HG02973 (cell line): Measurements from ENCODE around the gene CBX4.

Experiments
- ATAC-seq: cut with Tn5 transposase; IDR thresholded peaks from one replicate; pipeline ENCODE4 v1.9.1; 2021; ENCODE audit warnings: moderate library complexity; ENCODE audit not compliant: unreplicated experiment

Gene CBX4

DNA sequence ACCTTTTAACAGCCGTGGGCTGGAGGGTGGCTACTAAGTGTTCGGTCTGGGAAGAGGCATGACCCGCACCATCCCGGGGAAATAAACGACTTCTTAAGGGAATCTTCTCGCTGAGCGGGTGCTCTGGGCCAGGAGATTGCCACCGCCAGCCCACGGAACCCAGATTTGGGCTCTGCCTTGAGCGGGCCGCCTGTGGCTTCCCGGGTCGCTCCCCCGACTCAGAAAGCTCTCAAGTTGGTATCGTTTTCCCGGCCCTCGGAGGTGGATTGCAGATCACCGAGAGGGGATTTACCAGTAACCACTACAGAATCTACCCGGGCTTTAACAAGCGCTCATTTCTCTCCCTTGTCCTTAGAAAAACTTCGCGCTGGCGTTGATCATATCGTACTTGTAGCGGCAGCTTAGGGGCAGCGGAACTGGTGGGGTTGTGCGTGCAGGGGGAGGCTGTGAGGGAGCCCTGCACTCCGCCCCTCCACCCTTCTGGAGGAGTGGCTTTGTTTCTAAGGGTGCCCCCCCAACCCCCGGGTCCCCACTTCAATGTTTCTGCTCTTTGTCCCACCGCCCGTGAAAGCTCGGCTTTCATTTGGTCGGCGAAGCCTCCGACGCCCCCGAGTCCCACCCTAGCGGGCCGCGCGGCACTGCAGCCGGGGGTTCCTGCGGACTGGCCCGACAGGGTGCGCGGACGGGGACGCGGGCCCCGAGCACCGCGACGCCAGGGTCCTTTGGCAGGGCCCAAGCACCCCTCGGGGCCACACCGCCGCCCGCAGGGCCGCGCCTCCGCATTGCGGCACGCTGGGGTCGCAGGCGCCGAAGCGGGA lies 3.6 kb upstream of the CBX4 start:
- no peak for ATAC-seq

DNA sequence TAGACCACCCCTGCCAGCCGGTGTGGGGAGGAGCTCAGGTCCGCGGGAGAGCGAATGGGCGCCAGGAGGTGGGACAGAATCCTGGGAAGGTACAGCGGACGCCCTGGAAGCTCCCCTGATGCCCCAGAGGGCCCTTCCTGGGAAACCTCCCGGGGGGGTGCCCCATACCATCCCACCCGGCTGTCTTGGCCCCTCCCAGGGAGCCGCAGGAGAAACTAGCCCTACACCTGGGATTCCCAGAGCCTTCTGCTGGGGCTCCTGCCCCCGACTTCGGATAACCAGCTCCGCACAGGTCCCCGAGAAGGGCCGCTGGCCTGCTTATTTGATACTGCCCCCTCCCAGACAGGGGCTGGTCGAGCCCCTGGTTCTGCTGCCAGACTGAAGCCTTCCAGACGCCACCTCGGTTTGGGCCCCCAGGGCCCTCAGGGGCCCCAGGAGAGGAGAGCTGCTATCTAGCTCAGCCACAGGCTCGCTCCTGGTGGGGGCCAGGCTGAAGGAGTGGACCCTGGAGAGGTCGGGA lies 3.0 kb upstream of the CBX4 start:
- ATAC-seq: no peak

DNA sequence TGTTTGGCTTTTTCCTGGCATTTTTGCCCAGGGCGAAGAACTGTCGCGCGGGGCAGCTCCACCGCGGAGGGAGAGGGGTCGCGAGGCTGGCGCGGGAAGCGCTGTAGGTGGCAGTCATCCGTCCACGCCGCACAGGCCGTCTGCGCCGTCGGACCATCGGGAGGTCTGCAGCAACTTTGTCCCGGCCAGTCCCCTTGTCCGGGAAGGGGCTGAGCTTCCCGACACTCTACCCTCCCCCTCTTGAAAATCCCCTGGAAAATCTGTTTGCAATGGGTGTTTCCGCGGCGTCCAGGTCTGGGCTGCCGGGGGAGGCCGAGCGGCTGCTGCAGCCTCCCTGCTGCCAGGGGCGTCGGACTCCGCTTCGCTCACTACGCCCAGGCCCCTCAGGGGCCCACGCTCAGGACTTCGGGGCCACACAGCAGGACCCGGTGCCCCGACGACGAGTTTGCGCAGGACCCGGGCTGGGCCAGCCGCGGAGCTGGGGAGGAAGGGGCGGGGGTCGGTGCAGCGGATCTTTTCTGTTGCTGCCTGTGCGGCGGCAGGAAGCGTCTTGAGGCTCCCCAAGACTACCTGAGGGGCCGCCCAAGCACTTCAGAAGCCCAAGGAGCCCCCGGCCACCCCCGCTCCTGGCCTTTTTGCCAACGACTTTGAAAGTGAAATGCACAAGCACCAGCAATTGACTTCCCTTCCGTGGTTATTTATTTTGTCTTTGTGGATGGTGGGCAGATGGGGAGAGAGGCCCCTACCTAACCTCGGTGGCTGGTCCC lies 2.3 kb upstream of the CBX4 start:
- ATAC-seq: no peak

DNA sequence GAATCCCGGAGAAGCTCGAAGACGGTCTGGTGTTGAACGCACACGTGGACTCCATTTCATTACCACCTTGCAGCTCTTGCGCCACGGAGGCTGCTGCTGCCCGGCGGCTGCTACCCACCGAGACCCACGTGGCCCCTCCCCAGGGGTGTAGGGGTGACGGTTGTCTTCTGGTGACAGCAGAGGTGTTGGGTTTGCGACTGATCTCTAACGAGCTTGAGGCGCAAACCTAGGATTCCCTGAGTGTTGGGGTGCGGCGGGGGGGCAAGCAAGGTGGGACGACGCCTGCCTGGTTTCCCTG lies 1.7 kb upstream of the CBX4 start:
- ATAC-seq: no peak

DNA sequence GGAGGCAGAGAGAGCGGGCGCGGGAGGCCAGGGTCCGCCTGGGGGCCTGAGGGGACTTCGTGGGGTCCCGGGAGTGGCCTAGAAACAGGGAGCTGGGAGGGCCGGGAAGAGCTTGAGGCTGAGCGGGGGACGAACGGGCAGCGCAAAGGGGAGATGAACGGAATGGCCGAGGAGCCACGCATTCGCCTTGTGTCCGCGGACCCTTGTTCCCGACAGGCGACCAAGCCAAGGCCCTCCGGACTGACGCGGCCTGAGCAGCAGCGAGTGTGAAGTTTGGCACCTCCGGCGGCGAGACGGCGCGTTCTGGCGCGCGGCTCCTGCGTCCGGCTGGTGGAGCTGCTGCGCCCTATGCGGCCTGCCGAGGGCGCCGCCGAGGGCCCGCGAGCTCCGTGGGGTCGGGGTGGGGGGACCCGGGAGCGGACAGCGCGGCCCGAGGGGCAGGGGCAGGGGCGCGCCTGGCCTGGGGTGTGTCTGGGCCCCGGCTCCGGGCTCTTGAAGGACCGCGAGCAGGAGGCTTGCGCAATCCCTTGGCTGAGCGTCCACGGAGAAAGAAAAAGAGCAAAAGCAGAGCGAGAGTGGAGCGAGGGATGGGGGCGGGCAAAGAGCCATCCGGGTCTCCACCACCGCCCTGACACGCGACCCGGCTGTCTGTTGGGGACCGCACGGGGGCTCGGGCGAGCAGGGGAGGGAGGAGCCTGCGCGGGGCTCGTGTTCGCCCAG lies 1.2 kb upstream of the CBX4 start:
- no peak for ATAC-seq

DNA sequence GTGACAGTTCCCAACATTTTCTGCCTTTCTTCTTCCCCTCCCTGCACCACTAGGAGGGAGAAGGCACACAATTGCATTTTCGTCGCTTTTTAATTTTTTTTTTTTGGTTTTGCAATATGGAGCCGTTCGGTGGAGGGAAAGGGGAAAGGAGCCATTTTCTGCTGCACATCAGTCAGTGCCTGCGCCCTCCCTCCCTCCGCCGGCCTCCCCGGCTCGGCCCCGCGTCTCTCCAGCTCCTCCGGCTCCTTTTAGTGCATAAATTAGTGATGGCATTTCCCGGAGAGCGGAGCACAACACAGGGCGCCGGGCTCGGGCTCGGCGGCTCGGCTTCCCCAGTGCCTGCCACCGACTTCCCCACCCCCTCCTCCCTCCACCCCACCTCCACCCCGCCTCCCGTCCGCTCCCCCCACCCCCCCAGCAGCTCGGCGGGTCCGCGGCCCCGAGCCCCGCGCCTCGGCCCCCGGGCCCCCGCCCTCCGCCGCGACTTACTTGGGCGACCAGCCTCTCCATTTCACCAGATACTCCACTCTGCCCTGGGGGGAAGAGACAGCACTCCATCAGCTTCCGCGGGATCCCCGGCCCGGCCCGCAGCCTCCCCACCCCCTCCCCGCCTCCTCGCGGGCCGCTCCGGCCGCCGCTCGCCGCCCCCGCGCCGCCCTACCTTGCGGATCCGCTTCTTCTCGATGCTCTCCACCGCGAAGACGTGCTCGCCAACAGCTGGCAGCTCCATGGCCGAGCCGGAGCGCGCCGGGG lies 542 bp downstream of the CBX4 start:
- ATAC-seq: peak; percentile 13

DNA sequence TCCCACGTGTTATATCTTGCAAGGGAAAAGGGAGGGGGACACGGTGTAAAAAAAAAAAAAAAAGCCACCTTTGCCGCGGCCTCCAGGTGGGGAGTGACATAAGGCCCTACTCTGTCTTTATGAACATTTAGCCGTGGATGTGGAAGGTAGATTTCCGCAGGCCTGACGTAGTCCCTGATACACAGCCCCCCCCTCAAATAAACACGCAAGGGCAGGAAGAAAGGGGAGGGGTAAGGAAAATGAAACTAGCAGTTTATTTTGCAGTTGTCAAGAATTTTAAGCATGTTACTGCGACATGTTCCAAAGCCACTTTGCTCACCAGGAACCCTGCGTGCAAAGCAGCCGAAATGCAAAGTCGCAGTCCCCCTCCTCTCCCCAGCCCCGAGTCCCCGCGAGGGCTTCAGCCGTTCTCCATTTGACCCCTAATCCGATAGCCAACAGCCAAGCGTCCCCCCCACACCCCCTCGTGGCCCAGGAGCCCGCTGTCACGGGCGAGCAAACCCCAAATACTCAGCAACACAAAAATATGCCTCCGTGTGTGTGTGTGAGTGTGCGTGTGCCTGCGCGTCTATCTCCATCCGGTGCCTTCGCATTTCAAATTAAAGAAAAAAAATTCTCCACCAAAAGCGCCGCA lies 1.2 kb downstream of the CBX4 start:
- ATAC-seq: no peak

DNA sequence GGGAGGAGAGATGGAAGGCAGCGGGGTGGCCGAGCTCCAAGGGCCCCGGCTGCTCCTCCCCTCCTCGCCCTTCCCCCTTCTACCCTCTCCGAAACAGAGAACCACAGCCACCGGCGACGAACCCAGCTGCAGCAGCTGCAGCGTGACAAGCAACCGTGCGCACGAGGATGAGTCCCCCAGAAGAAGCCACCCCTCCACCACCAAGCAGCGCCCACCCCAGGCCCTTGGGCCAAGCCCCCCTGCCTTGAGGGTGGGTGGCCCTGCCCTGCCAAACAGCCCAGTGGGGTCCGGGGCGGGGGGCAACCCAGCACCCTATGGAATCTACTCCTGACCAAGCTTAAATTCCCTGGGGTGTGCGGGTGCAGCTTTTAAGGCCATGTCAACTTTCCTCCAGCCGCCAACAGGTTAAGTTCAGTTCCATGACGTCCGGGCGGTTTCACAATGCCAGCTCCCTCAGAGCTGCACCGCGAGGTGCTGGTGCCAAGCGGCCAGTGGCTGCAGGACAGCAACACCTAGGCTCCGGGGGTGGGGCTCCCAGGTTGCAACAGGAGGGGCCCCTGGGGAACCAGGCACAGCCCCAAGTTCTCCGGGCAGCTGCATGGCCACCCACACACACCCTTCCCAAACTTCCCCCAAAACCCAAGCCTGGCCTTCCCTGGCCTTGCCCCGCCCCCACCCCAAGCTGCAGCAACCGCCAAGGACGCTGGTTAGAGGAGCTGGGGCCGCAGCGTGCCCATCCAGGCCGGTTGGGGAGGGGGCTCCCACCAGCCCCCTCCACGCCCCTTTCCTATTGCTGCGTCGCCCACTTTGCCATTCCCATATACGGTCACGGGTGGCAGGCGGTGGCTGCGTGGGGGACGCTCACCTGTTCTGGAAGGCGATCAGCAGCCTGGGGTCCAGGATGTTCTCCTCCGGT lies 2.0 kb downstream of the CBX4 start:
- ATAC-seq: no peak

DNA sequence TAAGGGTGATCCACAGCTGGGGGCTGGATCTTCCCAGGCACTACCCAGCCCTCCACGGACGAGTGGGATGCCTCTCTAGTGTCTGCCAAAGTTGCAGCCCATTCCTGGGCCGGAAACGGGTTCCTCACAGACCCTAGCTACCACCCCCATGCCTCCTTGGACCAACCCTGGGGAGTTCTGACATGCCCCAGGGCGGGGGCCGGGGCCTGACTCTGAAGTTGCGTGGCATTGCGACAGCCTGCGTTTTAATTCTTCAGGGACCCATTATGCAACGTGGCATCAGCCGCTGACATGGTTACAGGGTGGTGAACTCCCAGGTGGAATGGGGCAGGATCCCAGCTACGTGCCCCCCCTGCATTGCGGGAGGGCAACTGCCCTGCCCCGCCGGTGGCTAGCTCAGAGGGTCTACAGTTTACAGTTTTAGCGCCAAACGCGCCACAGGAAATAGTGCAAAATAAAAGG lies 2.7 kb downstream of the CBX4 start:
- ATAC-seq: no peak

DNA sequence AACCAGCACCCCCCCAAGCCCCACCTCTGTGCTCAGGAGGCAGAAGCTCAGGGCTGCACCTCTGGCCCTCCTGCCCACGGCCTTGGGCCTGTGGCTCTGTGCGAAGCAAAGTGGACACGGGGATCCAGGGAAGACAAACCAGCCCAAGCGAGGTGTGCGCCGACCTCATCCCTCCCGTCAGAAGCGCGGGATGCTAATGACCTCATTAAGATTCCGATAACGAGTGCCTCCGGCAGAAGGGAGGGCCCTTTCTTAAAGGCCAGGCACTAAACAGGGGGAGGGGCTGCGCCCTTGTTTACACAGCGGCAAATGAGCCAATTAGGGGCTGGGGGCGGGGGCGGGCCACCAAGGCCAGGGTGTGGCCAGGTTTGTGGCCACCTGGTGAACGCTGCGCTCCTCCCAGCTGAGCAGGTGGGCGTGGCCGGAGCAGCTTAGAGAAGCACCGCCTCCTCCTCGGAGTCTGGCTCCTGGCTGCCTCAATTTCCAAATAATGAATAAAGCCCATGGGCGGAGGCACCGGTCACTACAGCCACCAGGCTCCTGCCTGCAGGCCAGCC lies 3.2 kb downstream of the CBX4 start:
- ATAC-seq: no peak

DNA sequence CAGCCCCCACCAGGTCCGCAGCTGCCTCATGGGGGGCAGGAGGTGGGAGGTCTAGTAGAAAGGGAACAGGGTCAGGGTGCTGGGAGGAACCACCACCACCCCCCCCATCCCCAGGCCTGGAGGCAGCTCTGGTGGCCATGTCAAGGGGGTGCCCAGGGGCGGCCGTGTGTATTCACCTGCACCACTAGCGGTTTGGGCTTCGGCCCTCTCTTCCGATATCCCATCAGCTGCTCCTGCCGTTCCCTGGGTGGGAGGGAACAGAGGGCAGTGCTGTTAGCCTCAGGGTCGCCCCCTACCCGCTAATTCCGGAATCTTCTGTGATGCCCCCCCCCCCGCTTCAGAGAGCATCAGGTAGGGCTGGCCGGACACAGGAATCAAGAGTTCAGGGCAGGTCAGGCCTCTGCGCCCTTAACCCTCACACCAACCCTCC lies 3.8 kb downstream of the CBX4 start:
- no peak for ATAC-seq

DNA sequence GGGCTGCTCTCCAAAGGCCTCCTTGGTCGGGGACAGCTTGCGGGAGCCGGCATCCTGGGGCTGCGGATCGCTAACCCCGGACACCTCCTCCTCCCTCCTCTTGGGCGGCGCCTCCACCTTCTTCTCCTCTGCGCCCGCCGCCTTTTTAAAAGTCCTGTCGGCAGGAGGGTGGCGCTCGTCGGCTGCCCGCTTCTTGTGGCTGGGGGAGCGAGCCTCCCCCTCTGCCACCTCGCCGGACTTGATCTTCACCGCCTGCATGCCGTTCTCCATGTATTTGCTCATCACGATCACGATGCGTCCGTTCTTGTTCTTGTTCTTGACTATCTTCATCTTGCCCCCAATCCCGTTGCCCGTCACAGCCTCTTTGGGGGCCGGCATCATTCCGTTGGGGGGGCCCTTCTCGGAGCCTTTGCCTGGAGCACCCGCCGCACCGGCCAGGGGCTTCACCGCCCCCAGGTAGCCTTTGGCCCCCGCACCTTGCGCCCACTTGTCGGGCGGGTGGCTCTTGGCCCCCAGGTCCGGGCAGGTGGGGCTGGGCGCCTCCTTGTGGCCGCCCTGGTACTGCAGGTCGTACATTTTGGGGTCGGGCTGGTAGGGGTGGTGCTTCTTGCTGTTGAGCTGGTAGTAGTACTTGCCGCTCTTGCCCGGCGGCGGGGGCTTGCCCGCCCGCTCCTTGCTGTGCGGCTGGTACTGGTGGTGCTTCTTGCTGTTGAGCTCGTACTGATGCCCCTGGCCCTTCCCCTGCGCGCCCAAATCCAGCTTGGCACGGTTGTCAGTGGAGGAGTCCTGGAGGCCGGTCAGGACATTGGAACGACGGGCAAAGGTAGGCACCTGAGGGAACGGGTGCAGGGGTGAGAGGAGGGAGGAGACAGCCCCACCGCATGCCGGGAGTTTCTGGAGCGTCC lies 4.4 kb downstream of the CBX4 start:
- ATAC-seq: no peak

DNA sequence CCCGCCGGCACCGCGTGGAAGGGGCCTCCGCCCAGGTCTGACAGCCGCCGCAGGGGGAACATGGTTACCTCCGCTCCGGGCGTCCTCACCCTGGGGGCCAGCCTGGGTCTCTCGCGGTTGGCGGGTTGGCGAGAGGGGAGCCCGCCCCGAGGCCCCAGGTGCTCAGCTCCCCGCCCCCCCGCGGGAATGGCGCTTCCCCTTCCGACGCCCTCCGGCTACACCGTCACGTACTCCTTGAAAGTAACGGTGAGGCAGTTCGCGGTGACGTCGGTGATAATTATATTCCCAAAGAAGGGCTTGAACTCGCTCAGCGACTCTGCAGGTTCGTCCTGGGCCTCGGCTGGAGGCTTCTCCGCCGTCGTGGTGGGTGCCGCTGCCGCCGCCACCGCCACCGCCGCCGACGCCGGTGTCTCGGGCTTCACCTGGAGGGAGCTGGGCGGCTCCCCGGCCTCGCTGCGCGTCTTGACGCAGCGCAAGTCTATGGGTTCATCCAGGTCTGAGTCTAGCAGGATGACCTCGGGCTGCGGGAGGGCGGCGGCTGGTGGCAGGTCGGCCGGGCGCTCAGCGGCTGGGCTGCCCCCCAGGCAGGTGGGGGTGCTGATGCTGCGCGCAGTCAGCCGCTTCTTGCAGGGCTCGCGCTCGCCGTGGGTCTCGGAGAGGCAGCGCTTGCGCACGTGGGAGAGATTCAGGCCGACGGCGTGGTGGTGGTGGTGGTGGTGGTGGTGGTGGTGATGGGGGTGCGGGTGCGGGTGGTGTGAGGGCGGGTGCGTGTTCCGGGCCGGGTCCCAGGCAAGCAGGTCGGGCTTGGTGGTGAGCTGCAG lies 5.3 kb downstream of the CBX4 start:
- ATAC-seq: no peak

DNA sequence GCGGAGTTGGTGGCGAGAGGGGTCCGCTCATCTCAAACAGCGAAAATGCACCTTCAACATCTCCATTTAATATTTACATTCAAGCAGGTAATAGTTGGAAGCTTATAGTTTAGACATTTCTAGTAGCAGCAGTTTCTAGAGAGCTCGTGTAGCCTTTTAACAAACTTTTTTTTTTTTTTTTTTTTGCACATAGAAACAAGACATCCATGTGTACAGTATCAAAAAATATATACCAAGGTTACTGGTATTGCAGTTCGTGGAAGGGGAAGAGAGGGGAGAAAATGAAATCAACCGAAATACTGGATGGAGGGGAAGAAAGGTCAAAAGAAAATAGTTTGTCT lies 6.2 kb downstream of the CBX4 start:
- no peak for ATAC-seq

DNA sequence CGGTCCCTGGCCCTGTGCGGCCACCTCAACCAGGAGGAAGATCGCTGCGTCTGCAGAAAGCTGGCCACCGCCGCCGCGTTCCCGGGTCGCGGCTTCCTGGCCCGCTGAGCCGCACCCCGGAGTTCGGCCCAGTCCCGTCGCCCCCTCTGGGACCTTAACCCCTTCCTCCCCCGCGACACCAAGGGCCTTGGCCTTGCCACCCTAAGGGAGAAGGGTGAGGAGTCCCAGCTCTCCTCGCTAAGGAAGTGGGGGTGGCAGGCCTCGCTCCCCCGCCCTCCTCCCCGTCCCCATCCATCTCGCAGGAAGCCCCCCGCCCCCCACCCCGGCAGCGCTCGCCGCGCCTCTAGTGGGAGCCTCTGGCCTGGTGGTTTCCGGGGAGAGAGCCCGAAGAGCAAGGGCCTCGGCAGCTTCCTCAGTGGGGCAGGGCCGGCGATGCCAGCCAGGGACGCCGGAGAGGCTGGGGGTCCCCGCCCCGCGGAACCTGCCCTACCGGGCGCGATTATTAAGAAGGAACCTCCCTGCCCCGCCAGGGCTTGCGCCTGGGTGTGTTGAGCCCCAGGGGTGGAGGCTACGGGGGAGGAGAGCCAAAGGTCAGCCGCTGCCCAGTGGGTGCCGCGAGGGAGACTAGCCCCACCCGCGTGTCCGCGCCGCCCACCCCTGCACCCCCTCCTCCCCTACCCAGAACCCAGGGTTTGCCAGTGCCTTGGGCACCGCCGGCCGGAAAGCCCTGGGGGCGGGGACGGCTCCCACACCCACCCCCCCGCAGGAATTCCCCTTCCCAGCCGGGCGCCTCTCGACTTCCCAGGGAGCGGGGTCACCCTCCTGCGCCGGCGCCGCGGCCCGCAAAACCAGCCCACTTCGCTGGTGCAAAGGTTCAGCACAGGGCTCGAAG lies 6.8 kb downstream of the CBX4 start:
- ATAC-seq: no peak
